ENCODE measurements around the gene DAPK3. TPM values are rescaled to one million over a fixed set of nuclear protein-coding genes. Genes with fewer than 3 reads are reported as not detected.
"Not testable (repeated sequence)": the region's sequence is repeated elsewhere in the genome, so short reads cannot be mapped to it uniquely, and the experiment has no call there.

The DAPK3 gene
- total RNA-seq, 2 donors from 2014 or later = 89.9 to 106 TPM

- no peak overlapping the region for H3K9ac ChIP-seq (ENCODE audit: extremely low read depth, low read length, poor library complexity, severe bottlenecking)
- H3K27ac Mint-ChIP-seq = no peak overlapping the region
- TF ChIP-seq CTCF (conservative IDR thresholded peaks at IDR 0.05) = no peak
- H3K4me3 ChIP-seq (ENCODE audit: low read length) = no peak overlapping the region
- no peaks in the 10 kb centered on the region for H3K9me3 Mint-ChIP-seq
- no peak overlapping the region for H3K27ac ChIP-seq (ENCODE audit: low read depth, low read length)
- no peaks in the 10 kb centered on the region for H3K4me1 ChIP-seq (ENCODE audit: control insufficient read depth, insufficient read depth, low read length)
- peaks cover 28% of the 10 kb centered on the region for H3K36me3 ChIP-seq (ENCODE audit: control insufficient read depth, insufficient read depth, low read length)
- peaks cover 17% of the 10 kb centered on the region for H3K36me3 Mint-ChIP-seq (ENCODE audit: low read depth)
- no peak overlapping the region for H3K4me3 Mint-ChIP-seq
- 94 to 96% methylated on average over 8 to 10 of the region's 10 CpGs for WGBS, 2 experiments (ENCODE audit: insufficient coverage in 1 of 2, insufficient read length in 1 of 2)
- no peaks in the 10 kb centered on the region for H3K27me3 Mint-ChIP-seq (ENCODE audit: insufficient read depth)
- H3K4me1 Mint-ChIP-seq = no peaks in the 10 kb centered on the region
- no peaks in the 10 kb centered on the region for H3K9me3 ChIP-seq (ENCODE audit: control insufficient read depth, low read length)
- H3K27me3 ChIP-seq (ENCODE audit: control insufficient read depth, insufficient read depth, low read length, poor library complexity, severe bottlenecking) = no peaks in the 10 kb centered on the region
- DNase-seq = peak; percentile 62
Measured at GRCh38 chr19:3955688-3956087, 15.2 kb downstream of the DAPK3 start.

DNA sequence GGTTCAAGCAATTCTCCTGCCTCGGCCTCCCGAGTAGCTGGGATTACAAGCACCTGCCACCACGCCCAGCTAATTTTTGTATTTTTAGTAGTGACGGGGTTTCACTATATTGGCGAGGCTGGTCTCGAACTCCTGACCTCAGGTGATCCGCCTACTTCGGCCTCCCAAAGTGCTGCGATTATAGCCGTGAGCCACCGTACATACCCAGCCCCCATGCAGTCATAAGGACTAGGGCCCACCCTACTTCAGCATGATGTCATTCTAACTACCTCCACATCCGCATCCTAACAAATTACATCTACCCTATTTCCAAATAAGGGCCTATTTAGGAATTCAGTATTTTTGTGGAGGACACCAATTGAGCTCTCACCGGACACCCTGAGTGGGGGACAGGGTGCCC is 15.6 kb downstream of the DAPK3 start:
- not testable (repeated sequence) for H3K9ac ChIP-seq (ENCODE audit: extremely low read depth, low read length, poor library complexity, severe bottlenecking); H3K9me3 ChIP-seq (ENCODE audit: control insufficient read depth, low read length); H3K4me3 Mint-ChIP-seq; H3K4me1 Mint-ChIP-seq; H3K27me3 Mint-ChIP-seq (ENCODE audit: insufficient read depth); H3K4me1 ChIP-seq (ENCODE audit: control insufficient read depth, insufficient read depth, low read length); H3K9me3 Mint-ChIP-seq; H3K27ac Mint-ChIP-seq; H3K27me3 ChIP-seq (ENCODE audit: control insufficient read depth, insufficient read depth, low read length, poor library complexity, severe bottlenecking); H3K27ac ChIP-seq (ENCODE audit: low read depth, low read length); H3K4me3 ChIP-seq (ENCODE audit: low read length)
- H3K36me3 Mint-ChIP-seq (ENCODE audit: low read depth) = peaks cover 15% of the 10 kb centered on the region
- peaks cover 27% of the 10 kb centered on the region for H3K36me3 ChIP-seq (ENCODE audit: control insufficient read depth, insufficient read depth, low read length)
- 83 to 87% methylated on average over 8 to 13 of the region's 13 CpGs for WGBS, 2 experiments (ENCODE audit: insufficient coverage in 1 of 2, insufficient read length in 1 of 2)
- peak; percentile 40 for DNase-seq

DNA sequence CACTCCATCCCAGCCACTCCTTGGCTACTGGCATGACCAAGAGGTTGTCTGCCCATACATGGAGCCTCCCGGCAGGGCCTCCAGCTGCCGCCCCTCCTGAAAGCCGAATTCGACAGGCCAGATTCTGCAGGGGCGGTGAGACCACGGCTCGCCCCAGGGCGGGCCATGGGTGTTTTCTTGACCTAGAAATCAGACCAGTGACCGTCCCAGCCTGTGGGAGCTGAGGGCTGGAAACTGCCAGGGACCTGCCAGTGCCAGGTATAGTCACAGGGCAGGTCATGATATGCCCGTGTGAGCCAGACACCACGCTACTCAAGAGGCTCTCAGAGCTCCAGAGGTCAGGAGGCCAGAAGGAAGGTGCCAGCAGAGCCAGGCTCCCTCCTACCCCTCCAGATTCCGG is 16.8 kb downstream of the DAPK3 start:
- H3K9me3 Mint-ChIP-seq = no peaks in the 10 kb centered on the region
- no peak overlapping the region for H3K4me3 Mint-ChIP-seq
- WGBS, 2 experiments (ENCODE audit: insufficient coverage in 1 of 2, insufficient read length in 1 of 2) = 92 to 97% methylated on average over 8 to 12 of the region's 12 CpGs
- H3K4me3 ChIP-seq (ENCODE audit: low read length) = no peak overlapping the region
- H3K27ac Mint-ChIP-seq = no peak overlapping the region
- H3K27ac ChIP-seq (ENCODE audit: low read depth, low read length) = no peak overlapping the region
- no peaks in the 10 kb centered on the region for H3K9me3 ChIP-seq (ENCODE audit: control insufficient read depth, low read length)
- no peak for TF ChIP-seq CTCF (conservative IDR thresholded peaks at IDR 0.05)
- no peaks in the 10 kb centered on the region for H3K27me3 Mint-ChIP-seq (ENCODE audit: insufficient read depth)
- peaks cover 23% of the 10 kb centered on the region for H3K36me3 ChIP-seq (ENCODE audit: control insufficient read depth, insufficient read depth, low read length)
- no peaks in the 10 kb centered on the region for H3K4me1 ChIP-seq (ENCODE audit: control insufficient read depth, insufficient read depth, low read length)
- no peaks in the 10 kb centered on the region for H3K27me3 ChIP-seq (ENCODE audit: control insufficient read depth, insufficient read depth, low read length, poor library complexity, severe bottlenecking)
- DNase-seq = peak; percentile 64
- H3K36me3 Mint-ChIP-seq (ENCODE audit: low read depth) = peaks cover 12% of the 10 kb centered on the region
- no peaks in the 10 kb centered on the region for H3K4me1 Mint-ChIP-seq
- H3K9ac ChIP-seq (ENCODE audit: extremely low read depth, low read length, poor library complexity, severe bottlenecking) = no peak overlapping the region

GRCh38 chr19:3952755-3953276 is 18.1 kb downstream of the DAPK3 start:
- H3K4me1 Mint-ChIP-seq; H3K4me3 Mint-ChIP-seq; H3K9me3 ChIP-seq (ENCODE audit: control insufficient read depth, low read length); DNase-seq; H3K4me1 ChIP-seq (ENCODE audit: control insufficient read depth, insufficient read depth, low read length); H3K27ac ChIP-seq (ENCODE audit: low read depth, low read length); H3K27me3 Mint-ChIP-seq (ENCODE audit: insufficient read depth); H3K9ac ChIP-seq (ENCODE audit: extremely low read depth, low read length, poor library complexity, severe bottlenecking); H3K4me3 ChIP-seq (ENCODE audit: low read length); H3K27me3 ChIP-seq (ENCODE audit: control insufficient read depth, insufficient read depth, low read length, poor library complexity, severe bottlenecking); H3K27ac Mint-ChIP-seq; H3K9me3 Mint-ChIP-seq: not testable (repeated sequence)
- WGBS, 2 experiments (ENCODE audit: insufficient coverage in 1 of 2, insufficient read length in 1 of 2) = 94 to 95% methylated on average over 8 to 9 of the region's 9 CpGs
- peaks cover 14% of the 10 kb centered on the region for H3K36me3 Mint-ChIP-seq (ENCODE audit: low read depth)
- peaks cover 19% of the 10 kb centered on the region for H3K36me3 ChIP-seq (ENCODE audit: control insufficient read depth, insufficient read depth, low read length)
